Fibroblast of lung (primary cell): ENCODE results near the gene DUSP5. TPM values are rescaled to one million over a fixed set of nuclear protein-coding genes. Genes with fewer than 3 reads are reported as not detected.

Experiments
- DNase-seq, 2 donors: peaks; one replicate each; pipeline versions ENCODE4 v3.0.0 to v3.0.0-alpha.2; 2010; ENCODE audit warnings: low read depth in 2 of 2
- H2AFZ ChIP-seq: 2 replicates; pipeline ENCODE4 v1.5.1; 2012; ENCODE audit warnings: low read length, control low read depth, inconsistent platforms
- H3K27ac ChIP-seq: 2 replicates; pipeline ENCODE4 v1.5.1; 2011; ENCODE audit warnings: low read length, control low read depth; ENCODE audit not compliant: insufficient read depth
- H3K27me3 ChIP-seq: 2 replicates; pipeline ENCODE4 v1.5.1; 2011; ENCODE audit warnings: mild to moderate bottlenecking, low read length; ENCODE audit not compliant: control insufficient read depth, insufficient read depth
- H3K36me3 ChIP-seq: 2 replicates; pipeline ENCODE4 v1.5.1; 2011; ENCODE audit warnings: low read length; ENCODE audit not compliant: control insufficient read depth, insufficient read depth
- H3K4me1 ChIP-seq: 2 replicates; pipeline ENCODE4 v1.5.1; 2011; ENCODE audit warnings: low read length; ENCODE audit not compliant: control insufficient read depth, insufficient read depth; ENCODE audit errors: extremely low read depth
- H3K4me2 ChIP-seq: 2 replicates; pipeline ENCODE4 v1.5.1; 2011; ENCODE audit warnings: low read length, control low read depth; ENCODE audit not compliant: insufficient read depth; ENCODE audit errors: extremely low read depth
- H3K4me3 ChIP-seq, 4 experiments: fragments of 200-600 bp in 1 of 4; sonication (generic) in 1 of 4; replicated peaks in 1 of 4; 2 replicates each; pipeline ENCODE4 v1.5.1; 2011 to 2016; ENCODE audit warnings: low read length in 4 of 4, low read depth in 3 of 4, mild to moderate bottlenecking in 3 of 4, control low read depth in 2 of 4, inconsistent platforms in 1 of 4, mixed read lengths in 1 of 4; ENCODE audit not compliant: insufficient read depth in 1 of 4; ENCODE audit errors: control extremely low read depth in 1 of 4
- H3K79me2 ChIP-seq: 2 replicates; pipeline ENCODE4 v1.5.1; 2012; ENCODE audit warnings: mild to moderate bottlenecking, low read length, inconsistent platforms; ENCODE audit not compliant: control insufficient read depth, insufficient read depth
- H3K9ac ChIP-seq: 2 replicates; pipeline ENCODE4 v1.5.1; 2011; ENCODE audit warnings: mild to moderate bottlenecking, low read length, control low read depth; ENCODE audit not compliant: insufficient read depth
- H3K9me3 ChIP-seq: 2 replicates; pipeline ENCODE4 v1.5.1; 2012; ENCODE audit warnings: low read depth, low read length; ENCODE audit not compliant: control insufficient read depth, insufficient read depth
- H4K20me1 ChIP-seq: 2 replicates; pipeline ENCODE4 v1.5.1; 2011; ENCODE audit warnings: low read length; ENCODE audit not compliant: control insufficient read depth, insufficient read depth; ENCODE audit errors: extremely low read depth
- CTCF ChIP-seq, 2 donors: IDR thresholded peaks in 1 of 2; conservative IDR thresholded peaks in 1 of 2; 1 replicate in 1 of 2; 2 replicates in 1 of 2; pipeline ENCODE4 v1.5.1; 2011 to 2012; ENCODE audit warnings: low read length in 2 of 2, control low read depth in 1 of 2, inconsistent platforms in 1 of 2, low read depth in 1 of 2, mild to moderate bottlenecking in 1 of 2
- EZH2 ChIP-seq: IDR thresholded peaks from 2 replicates; pipeline ENCODE4 v1.5.1; 2012; ENCODE audit warnings: low read length, control low read depth, mild to moderate bottlenecking; ENCODE audit errors: missing control alignments
- polyA plus RNA-seq, 2 donors: library from polyadenylated mRNA; depleted of rRNA in 1 of 2; stranded (reverse) in 1 of 2; unstranded in 1 of 2; fragments of >200 nt; gene quantifications; 2 replicates each; pipeline ENCODE4 v1.2.1, GENCODE V29; 2011 to 2012; ENCODE audit warnings: missing spikeins in 1 of 2
- total RNA-seq: library from RNA; depleted of rRNA; stranded (reverse); fragments of >200 nt; gene quantifications from 2 replicates; pipeline ENCODE4 v1.2.1, GENCODE V29; 2014

The DUSP5 gene
- total and polyA plus RNA-seq, 2 donors (not counting 1 experiment from before 2014, with no cell fraction given) = 27.6 to 37.7 TPM

GRCh38 chr10:110458266-110458920 is 39.3 kb upstream of the DUSP5 start:
- no peak overlapping the region for H3K4me3 ChIP-seq
- H3K4me1 ChIP-seq = peaks cover 2% of the 10 kb centered on the region
- no peaks in the 10 kb centered on the region for H3K27me3 ChIP-seq
- H2AFZ ChIP-seq = no peak overlapping the region
- TF ChIP-seq CTCF (conservative IDR thresholded peaks at IDR 0.05 in 1 of 2, IDR thresholded peaks at IDR 0.05 in 1 of 2; ENCODE audit: low read depth in 1 of 2, low read length in 2 of 2) (no peak), EZH2 (no peak)
- no peak overlapping the region for H3K27ac ChIP-seq
- no peaks in the 10 kb centered on the region for H4K20me1 ChIP-seq
- no peak overlapping the region for H3K4me2 ChIP-seq
- H3K9ac ChIP-seq = no peak overlapping the region
- H3K9me3 ChIP-seq = no peaks in the 10 kb centered on the region
- no peaks in the 10 kb centered on the region for H3K79me2 ChIP-seq
- H3K36me3 ChIP-seq = no peaks in the 10 kb centered on the region
- DNase-seq = no peak

DNA sequence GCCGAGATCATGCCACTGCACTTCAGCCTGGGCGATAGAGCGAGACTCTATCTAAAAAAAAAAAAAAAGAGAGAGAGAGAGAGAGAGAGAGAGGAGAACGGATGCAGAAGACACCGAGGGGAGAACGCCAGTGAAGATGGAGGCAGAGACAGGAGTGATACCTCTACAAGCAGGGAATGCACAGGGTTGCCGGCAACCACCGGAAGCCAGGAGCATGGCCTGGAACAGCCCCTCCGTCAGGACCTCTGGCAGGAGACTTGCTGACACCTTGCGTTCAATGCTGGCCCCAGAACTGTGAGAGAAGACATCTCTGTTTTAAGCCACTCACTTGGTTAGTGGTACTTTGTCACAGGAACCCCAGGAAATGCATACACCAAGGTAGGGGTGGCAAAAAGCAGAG is 38.1 kb upstream of the DUSP5 start:
- Histone ChIP-seq H3K4me2 (no peak overlapping the region), H3K27ac (no peak overlapping the region)
- no peak for DNase-seq

More for the DNA sequence above, 38.1 kb upstream of the DUSP5 start:
- no peak overlapping the region for H3K4me3 ChIP-seq
- no peaks in the 10 kb centered on the region for H4K20me1 ChIP-seq
- H3K4me1 ChIP-seq = peaks cover 2% of the 10 kb centered on the region
- H2AFZ ChIP-seq = no peak overlapping the region
- H3K9me3 ChIP-seq = no peaks in the 10 kb centered on the region
- no peaks in the 10 kb centered on the region for H3K79me2 ChIP-seq
- TF ChIP-seq CTCF (conservative IDR thresholded peaks at IDR 0.05 in 1 of 2, IDR thresholded peaks at IDR 0.05 in 1 of 2; ENCODE audit: low read depth in 1 of 2, low read length in 2 of 2) = no peak
- no peak for TF ChIP-seq EZH2
- no peaks in the 10 kb centered on the region for H3K36me3 ChIP-seq
- H3K27me3 ChIP-seq = no peaks in the 10 kb centered on the region
- no peak overlapping the region for H3K9ac ChIP-seq
